Lower leg skin (tissue), 4 donors: Measurements from ENCODE around the gene CEP135. TPM values are rescaled to one million over a fixed set of nuclear protein-coding genes. Genes with fewer than 3 reads are reported as not detected.

Experiments used
- DNase-seq, 2 donors: peaks; one replicate each; pipeline ENCODE4 v3.0.0-alpha.2; 2019; ENCODE audit warnings: low spot score in 2 of 2
- H3K4me3 ChIP-seq: fragments of 200-600 bp; sonication (generic); 2 replicates; pipeline ENCODE4 v1.5.1; 2017; ENCODE audit warnings: mild to moderate bottlenecking, low read depth; ENCODE audit not compliant: poor library complexity, severe bottlenecking
- POLR2A ChIP-seq, 2 donors: fragments of 450-650 bp; IDR thresholded peaks; one replicate each; pipeline ENCODE4 v1.6.1; 2016 to 2017; ENCODE audit warnings: antibody characterized with exemption in 2 of 2, mild to moderate bottlenecking in 1 of 2, moderate library complexity in 1 of 2
- WGBS, 2 donors: methylation state at CpG; one replicate each; pipeline ENCODE4 v1.1.5; 2018; 5-methylcytosine and 5-hydroxymethylcytosine counted together
- intact Hi-C: fragments of 100-400 bp; cut with DNase I; formaldehyde crosslinking; loops from one replicate; pipeline ENCODE4 v1.15.0; 2023; ENCODE audit warnings: low total_unique reads
- total RNA-seq, 4 donors: library from RNA; depleted of rRNA; stranded (reverse); fragments of >200 nt; gene quantifications; one replicate each; pipeline ENCODE4 v1.1.0, GENCODE V29; 2016
- TF ChIP-seq, protein P1 (sequence below), 3 donors: fragments of 450-650 bp; IDR thresholded peaks; one replicate each; pipeline ENCODE4 v1.5.1; 2016; ENCODE audit warnings: antibody characterized with exemption in 3 of 3, mild to moderate bottlenecking in 3 of 3, moderate library complexity in 2 of 3

CEP135 gene
- total RNA-seq, 4 donors from 2014 or later, result 3.5 to 5.3 (median 3.7) TPM

DNA sequence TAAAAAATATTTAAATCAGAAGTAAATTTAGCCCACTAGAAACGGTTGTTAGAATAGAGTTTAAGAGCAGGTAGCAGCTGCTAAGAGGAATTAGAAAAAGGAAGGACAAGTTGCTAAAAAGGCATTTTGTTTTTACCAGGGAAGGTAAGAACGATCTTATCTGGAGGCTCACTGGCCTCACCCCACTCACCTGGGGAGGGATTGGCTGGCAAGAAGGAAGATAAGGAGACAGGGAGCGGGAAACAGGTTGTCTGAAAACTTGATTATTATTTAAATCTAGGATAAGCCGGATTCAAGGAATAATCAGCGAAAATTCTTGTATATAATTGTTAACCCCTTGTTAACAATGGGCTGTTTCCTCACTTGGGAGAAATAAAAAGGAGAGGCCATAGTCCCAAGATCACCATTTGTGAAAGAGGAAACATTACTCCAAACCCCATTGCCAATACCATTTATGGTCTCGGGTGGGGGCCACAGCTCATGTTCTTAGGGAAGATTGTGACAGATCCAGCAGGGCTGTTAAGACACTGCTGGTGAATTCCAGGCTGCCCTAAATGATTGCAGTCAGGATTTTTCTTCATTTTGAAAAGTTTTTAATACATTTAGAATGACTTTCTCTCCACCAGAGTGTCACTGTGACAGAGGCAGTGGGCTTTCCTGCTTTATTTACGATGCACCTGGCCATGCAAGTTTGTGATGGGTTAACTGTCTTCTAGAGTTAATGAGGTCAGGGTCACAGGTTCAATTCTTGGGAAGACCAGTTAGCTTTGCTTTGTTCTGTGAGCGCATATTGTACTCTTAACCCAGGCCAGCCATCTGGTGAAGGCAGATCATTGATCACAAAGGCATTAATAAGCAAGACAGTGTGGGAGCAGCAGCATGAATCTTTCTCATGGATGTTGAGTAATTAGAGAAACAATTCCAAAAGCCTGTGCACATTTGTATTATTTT is 106.6 kb downstream of the CEP135 start:
- H3K4me3 ChIP-seq, result no peak overlapping the region
- no peak for DNase-seq
- no peak for TF ChIP-seq POLR2A (IDR thresholded peaks at IDR 0.05)
- TF ChIP-seq, protein P1, sequence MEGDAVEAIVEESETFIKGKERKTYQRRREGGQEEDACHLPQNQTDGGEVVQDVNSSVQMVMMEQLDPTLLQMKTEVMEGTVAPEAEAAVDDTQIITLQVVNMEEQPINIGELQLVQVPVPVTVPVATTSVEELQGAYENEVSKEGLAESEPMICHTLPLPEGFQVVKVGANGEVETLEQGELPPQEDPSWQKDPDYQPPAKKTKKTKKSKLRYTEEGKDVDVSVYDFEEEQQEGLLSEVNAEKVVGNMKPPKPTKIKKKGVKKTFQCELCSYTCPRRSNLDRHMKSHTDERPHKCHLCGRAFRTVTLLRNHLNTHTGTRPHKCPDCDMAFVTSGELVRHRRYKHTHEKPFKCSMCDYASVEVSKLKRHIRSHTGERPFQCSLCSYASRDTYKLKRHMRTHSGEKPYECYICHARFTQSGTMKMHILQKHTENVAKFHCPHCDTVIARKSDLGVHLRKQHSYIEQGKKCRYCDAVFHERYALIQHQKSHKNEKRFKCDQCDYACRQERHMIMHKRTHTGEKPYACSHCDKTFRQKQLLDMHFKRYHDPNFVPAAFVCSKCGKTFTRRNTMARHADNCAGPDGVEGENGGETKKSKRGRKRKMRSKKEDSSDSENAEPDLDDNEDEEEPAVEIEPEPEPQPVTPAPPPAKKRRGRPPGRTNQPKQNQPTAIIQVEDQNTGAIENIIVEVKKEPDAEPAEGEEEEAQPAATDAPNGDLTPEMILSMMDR (IDR thresholded peaks at IDR 0.05), result no peak
- 48 to 53% methylated on average over 8 of the region's 8 CpGs for WGBS, 2 donors
- intact Hi-C loops, result no loop called here

GRCh38 chr4:56055991-56056390 is 107.2 kb downstream of the CEP135 start:
- 70 to 79% methylated on average over 1 of the region's 1 CpG for WGBS, 2 donors
- H3K4me3 ChIP-seq, result no peak overlapping the region
- no peak for TF ChIP-seq POLR2A (IDR thresholded peaks at IDR 0.05)
- TF ChIP-seq, protein P1 (IDR thresholded peaks at IDR 0.05), result no peak
- no peak for DNase-seq
- intact Hi-C loops, result no loop called here

GRCh38 chr4:56058555-56058954 is 109.8 kb downstream of the CEP135 start:
- TF ChIP-seq, protein P1 (IDR thresholded peaks at IDR 0.05), result no peak
- no peak for TF ChIP-seq POLR2A (IDR thresholded peaks at IDR 0.05)
- no peak for DNase-seq
- intact Hi-C loops, result no loop called here
- 94 to 95% methylated on average over 2 of the region's 2 CpGs for WGBS, 2 donors
- H3K4me3 ChIP-seq, result no peak overlapping the region

DNA sequence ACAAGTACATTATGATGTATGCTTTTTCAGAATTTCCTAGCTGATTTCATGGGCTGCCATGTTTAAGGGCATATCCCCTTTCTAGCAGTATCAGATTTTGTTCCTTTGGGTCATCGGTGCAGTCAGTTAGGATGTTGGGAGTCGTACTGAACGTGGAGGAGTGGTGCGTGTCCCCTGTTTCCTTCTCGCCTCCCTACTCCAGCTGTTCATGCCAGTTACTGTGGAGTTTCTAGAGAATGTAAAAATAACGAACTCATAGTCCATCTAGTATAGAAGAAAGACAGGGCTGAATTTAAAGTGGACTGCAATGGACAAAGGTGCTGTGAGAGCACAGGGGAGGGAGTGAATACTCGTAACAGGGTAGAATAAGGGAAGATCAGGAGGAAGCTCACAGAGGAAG is 111.3 kb downstream of the CEP135 start:
- no peak overlapping the region for H3K4me3 ChIP-seq
- TF ChIP-seq POLR2A (IDR thresholded peaks at IDR 0.05), result no peak
- TF ChIP-seq, protein P1 (IDR thresholded peaks at IDR 0.05), result no peak
- WGBS, 2 donors, result 92 to 94% methylated on average over 7 of the region's 7 CpGs
- DNase-seq, result no peak
- intact Hi-C loops, result loop anchor here (10.0 kb wide), 1 partner anchor 1325 kb away; no protein-coding TSS in a partner anchor

DNA sequence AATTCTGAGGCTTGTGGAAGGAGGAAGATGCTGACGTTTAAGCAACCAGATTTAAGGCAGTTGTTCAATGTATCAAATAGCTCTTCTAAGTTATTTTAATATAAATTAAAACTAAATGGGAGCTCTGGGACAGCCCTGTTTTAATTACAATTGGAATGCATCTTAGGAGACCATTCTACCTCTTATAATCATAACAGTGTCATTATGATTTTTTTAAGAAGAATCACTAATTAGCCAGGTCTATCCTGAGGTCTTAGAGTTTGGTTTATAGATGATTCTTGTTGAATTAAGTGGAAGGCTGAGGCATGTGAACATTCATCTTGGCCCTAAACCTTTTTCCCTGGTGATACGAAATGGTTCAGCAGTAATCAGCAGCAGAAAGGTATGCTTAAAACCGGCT is 113.4 kb downstream of the CEP135 start:
- TF ChIP-seq, protein P1 (IDR thresholded peaks at IDR 0.05), result no peak
- TF ChIP-seq POLR2A (IDR thresholded peaks at IDR 0.05), result no peak
- WGBS, 2 donors, result 69 to 76% methylated on average over 3 of the region's 3 CpGs
- H3K4me3 ChIP-seq, result no peak overlapping the region
- intact Hi-C loops, result loop anchor here (10.0 kb wide), 1 partner anchor 1327 kb away; no protein-coding TSS in a partner anchor
- no peak for DNase-seq
